HG02852 (cell line): ENCODE measurements around the gene GALNT7.
"Not testable (repeated sequence)": the region's sequence is repeated elsewhere in the genome, so short reads cannot be mapped to it uniquely, and the experiment has no call there.

Source experiments
- ATAC-seq: cut with Tn5 transposase; IDR thresholded peaks from one replicate; pipeline ENCODE4 v1.9.1; 2021; ENCODE audit warnings: mild to moderate bottlenecking, moderate library complexity; ENCODE audit not compliant: unreplicated experiment

Gene GALNT7

GRCh38 chr4:173192375-173193162 is 24.0 kb downstream of the GALNT7 start:
- no peak for ATAC-seq

GRCh38 chr4:173194157-173194556 is 25.5 kb downstream of the GALNT7 start:
- no peak for ATAC-seq

DNA sequence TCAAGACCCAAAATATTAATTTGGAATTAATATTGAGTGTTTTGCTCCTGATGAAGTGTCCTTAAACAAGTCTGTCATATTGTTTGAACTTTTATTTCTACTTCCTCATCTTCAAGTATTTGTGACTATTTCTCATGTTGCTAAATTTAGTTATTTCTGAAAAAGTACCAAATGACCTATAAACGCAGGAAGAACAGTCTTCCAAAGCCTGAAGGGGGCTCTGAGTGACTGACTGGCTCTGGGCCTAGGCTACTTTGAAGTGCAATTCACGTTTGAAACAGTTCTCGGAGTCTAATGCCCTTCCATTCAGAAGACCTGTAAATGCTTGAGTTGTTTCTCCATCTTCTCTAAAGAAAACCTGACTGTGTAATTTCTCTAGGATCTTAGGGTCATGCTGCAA is 26.5 kb downstream of the GALNT7 start:
- no peak for ATAC-seq

DNA sequence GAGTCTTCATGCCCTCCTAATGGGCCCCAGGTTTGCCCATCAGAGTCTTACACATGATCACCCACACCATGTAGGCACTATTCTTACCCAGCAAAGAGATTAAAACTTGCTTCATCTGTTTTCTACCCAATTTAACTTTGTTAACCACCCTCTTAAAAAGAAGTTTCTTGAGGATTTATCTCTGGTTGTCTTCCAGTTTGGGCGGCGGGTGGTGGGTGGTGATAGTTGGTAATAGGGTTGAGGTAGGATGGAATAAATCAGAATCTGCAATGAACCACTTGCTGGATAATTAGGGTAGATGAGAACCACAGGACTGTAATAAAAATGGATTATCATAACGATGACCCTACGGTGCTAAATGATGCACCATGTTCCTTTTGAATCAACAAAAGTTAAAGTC is 30.9 kb downstream of the GALNT7 start:
- no peak for ATAC-seq

DNA sequence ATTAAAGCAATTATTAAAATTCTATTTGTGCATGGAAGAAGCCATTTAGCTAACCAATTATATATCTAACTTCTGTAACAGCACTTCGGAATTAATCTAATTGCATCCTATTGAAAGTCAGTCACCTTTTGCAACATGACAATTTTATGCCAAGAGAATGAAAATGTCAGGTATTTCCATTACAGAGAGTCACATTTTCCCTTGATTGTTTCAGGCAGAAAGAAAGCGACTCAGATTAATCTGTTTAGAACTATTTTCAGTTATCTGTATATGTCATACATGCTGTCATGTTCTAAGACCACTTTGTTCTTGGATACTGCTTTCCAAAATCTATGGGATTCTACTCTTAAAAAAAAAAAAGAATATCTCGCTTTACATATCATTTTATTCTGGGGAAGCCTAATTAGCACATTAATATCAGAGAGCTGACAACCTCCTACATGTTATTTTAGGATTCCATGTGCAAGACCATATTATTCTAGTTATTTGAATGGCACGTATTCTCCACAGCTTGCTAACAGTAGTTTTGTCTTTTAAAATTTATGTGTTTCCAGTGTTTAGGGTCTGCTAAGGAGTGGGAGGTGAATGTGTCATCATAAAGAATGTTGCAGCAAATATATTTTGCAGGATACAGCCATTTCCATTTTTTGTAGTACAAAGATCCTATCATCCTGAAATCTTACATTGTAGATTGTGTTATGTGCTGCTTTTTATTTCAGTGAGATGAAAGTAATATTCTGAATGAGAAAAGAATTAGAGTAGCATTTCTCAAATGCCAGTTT is 31.7 kb downstream of the GALNT7 start:
- no peak for ATAC-seq

DNA sequence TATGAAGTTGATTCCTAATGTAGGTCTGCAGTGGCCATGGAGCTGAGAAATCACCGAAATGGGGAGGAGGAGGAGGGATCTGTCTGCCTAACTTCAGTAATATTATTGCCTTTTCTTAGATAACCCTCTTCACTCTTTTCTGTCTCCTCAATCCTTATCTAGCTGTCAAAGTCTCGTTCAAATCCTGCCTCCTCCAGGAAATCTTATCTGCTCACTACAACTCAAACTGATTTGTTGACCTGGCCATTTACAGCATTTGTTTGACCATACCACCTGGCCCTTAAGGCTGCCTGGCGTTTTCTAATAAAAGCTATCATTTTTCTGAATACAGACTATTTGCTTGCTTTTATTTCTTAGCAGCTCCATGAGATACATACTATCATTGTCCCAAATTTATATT is 33.8 kb downstream of the GALNT7 start:
- ATAC-seq = no peak

DNA sequence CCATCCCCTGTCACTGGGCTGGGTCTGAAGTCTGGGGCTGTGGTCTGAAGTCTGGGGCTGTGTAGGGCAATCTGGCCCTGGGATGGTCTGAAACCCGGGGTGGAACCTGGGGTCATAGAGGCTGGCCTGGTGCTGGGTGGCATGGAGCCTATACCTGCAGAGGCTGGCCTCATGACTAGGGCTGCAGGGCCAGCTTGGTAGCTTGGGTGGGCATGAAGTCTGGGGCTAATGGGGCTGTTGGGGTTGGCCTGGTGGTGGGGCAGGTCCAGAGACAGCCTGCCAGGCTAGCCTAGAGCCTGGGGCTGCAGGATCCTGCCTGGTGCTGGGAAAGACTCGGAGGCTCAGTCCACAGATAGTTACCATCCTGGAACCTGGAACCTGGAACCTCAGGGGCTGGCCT is 37.0 kb downstream of the GALNT7 start:
- no peak for ATAC-seq

DNA sequence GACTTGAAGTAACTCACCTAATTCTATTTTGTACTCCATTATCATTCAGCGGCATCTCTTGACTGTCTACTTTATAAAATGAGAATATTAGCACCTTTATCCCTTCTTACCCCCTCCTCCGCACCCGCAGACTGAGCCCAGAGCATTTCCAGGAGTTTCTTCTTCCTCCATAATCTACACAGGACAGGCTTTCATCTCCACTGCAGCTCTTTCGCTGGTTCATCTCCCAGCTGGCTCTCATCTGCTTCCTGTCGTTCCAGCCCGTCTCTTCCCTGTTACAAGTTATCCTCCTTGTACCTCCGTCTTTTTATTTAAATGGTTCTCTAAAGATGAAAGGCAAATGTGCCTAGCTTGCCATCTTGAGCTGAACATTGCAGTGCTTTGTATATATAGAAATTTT is 39.8 kb downstream of the GALNT7 start:
- no peak for ATAC-seq

- ATAC-seq = no peak
These were observed 42.6 kb downstream of the GALNT7 start for GRCh38 chr4:173211222-173211621.

DNA sequence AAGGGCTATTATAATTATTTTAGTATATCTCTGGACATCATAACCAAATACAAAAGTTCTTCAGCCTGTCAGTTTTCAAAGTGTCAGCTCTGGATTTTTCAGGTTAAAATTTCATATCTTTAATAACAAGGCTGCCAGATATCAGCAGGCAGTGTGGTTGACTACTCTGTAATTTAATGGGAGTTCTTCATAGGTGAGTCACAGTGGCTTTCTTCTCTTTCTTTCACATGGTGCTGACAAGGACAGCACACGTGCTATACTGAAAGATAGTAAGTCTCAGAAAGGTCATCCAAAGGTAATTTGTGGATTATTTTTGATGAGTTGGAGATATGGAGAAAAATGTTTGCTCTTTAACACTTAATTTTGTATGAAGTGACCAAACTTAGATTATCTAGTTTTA is 43.2 kb downstream of the GALNT7 start:
- ATAC-seq = no peak

- no peak for ATAC-seq
These were observed 43.8 kb downstream of the GALNT7 start for GRCh38 chr4:173212379-173212778.

DNA sequence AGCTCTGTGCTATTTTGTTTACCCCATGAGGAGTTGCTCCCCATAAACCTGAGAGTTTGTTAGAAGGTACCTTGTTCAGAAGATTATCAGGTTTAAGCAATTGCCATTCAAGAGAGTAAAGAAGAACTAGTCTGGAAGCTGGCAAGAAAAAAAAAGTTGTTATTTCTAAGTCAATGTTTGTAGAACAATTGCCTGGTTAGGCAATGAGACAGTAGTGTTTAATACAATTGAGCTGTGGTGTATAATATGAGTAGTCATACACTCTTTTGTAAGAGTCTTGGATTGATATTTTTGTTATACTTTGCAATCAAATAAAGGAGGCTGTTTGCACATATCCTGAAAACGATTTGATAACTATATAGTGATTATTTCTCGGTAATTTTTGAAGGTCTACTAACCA is 44.7 kb downstream of the GALNT7 start:
- no peak for ATAC-seq

DNA sequence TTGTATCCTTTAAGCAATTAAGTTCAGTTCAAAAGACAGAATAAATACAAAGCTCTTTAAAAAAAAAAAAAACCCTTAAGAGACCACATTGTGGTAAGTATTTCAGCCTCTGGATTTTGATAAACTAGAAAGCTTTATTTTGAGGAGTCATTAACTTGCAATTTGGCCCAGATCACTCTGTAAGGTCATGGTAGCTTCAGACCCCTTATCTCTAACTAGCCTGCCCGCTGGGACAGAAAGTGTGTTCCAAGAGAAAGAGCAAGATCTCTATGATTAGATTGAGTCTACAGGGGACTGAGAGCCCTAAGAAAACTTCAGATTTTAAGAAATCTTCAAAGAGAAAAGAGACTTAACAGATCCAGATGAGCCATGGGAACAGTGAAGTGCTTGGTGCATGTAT is 45.6 kb downstream of the GALNT7 start:
- no peak for ATAC-seq

- ATAC-seq = no peak
These were observed 46.0 kb downstream of the GALNT7 start for GRCh38 chr4:173214661-173215060.

GRCh38 chr4:173217075-173217474 is 48.5 kb downstream of the GALNT7 start:
- ATAC-seq = no peak

DNA sequence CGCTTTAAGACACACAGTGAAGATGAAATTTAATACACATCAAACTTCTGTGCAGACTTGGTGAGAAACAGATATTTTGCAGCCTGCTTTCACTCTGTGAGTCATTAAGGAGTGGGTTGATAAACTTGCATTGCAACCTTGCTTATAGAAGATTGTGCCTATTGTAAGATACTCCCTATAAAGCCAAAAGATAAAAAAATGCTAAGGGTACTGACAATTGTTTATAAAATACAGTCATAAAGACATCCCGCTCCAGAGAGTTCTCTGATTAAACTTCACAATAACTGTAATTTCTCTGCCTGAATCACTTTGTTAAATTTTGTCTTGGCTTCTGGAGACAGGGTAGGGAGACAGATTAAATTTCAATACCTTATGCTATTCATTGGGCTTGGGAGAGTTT is 49.1 kb downstream of the GALNT7 start:
- no peak for ATAC-seq

- no peak for ATAC-seq
These were observed 50.0 kb downstream of the GALNT7 start for GRCh38 chr4:173218411-173219125.

DNA sequence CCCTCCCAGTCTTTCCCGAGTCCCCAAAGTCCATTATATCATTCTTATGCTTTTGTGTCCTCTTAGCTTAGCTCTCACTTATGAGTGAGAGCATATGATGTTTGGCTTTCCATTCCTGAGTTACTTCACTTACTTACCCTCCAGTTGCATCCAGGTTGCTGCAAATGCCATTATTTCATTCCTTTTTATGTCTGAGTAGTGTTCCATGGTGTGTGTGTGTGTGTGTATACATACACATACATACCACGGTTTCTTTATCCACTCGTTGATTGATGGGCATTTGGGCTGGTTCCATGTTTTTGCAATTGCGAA is 50.5 kb downstream of the GALNT7 start:
- not testable (repeated sequence) for ATAC-seq

- no peak for ATAC-seq
These were observed 55.1 kb downstream of the GALNT7 start for GRCh38 chr4:173223743-173224142.

GRCh38 chr4:173226401-173226888 is 57.8 kb downstream of the GALNT7 start:
- no peak for ATAC-seq

DNA sequence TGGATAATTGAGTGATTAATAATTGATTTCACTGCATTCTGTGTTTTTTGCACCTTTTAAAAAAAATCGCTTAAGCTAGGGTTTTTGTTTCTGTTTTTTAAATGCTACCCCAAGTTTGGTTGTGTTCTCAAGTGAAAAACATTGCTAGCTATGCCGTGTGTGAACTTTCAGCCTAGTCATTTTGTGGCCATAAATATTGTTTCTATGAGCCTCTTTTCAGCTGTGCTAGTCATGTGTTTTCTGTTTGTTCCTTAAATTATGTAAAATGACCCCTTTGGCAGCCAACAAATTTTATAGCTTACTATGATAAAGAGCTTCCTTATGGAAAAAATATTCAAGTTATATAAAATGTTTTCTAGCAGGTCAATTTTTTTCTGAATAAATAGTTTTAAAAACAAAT is 59.1 kb downstream of the GALNT7 start:
- ATAC-seq = no peak

GRCh38 chr4:173230062-173230461 is 61.5 kb downstream of the GALNT7 start:
- peak; percentile 50 for ATAC-seq
